ENCODE results near the gene OCRL.

- TF ChIP-seq POLR2AphosphoS5 (IDR thresholded peaks at IDR 0.05; ENCODE audit: low read depth, low read length) (no peak), TAF1 (IDR thresholded peaks at IDR 0.05; ENCODE audit: borderline replicate concordance, insufficient read depth, low read length) (no peak)
Measured at GRCh38 chrX:129634541-129634940, 94.5 kb downstream of the OCRL start.
